Activated CD8-positive, alpha-beta memory T cell treated with anti-CD3 and anti-CD28 coated beads, Interleukin-2, amount 50 U/mL, for 24 hours (primary cell): ENCODE data around the gene IL20RA.
"Not testable (repeated sequence)": the region's sequence is repeated elsewhere in the genome, so short reads cannot be mapped to it uniquely, and the experiment has no call there.

ENCODE experiments used
- DNase-seq: peaks from one replicate; pipeline ENCODE4 v3.0.0-alpha.2; 2020; ENCODE audit errors: extremely low read depth

IL20RA gene

DNA sequence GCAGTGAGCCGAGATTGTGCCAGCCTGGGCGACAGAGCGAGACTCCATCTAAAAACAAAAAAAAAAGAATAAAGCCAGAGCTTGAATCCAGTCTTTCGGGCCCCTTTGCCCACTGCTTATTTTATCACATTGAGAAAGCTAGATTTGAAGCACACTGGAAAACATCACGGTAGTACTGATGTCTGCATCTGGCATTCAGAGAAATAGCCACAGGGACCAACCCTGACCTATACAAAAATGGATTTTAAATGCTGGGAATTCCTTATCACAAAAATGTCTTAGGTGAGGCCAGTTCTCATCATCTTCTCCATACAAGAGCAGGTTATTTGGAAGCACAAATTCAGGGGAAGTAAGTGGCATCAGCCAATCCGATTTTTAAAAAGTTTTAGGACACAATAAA lies 73.2 kb downstream of the IL20RA start:
- no peak for DNase-seq

DNA sequence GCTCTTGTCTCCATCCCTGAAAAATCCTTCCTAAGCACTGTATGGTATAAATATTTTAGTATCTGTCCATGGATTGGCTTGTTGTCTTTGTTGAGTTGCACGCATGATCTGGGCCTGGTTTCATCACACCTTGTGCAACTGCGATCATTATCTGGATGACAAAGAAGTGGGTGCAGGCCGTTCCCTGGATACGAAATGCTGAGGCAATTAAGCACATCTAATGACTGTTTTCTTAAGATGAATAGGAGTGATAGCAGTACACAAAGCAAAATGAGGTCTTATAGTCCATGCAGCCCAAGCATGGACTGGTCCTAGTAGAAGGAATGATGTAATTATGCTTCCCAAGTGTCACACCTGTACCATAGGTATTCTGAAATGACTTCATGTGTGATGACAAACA lies 74.8 kb downstream of the IL20RA start:
- no peak for DNase-seq

DNA sequence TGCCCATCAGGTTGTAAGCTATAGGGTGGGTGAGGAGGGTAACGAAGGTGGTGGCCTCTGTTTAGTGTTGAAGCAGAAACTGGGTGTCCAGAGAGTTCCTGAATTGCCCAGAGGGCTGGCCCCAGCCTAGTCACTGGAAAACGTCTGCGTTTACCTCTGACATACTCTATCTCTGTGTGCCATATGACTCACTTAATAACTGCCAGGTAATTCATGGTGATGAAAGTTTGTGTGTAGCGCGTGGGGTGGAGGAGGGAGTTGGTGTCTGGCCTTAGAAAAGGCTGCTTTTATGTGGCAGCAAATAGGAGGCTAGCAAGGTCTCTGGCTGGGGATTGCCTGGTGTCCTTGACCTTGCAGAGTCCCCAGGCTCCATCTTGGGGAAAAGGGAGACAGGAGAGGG lies 75.3 kb downstream of the IL20RA start:
- no peak for DNase-seq

DNA sequence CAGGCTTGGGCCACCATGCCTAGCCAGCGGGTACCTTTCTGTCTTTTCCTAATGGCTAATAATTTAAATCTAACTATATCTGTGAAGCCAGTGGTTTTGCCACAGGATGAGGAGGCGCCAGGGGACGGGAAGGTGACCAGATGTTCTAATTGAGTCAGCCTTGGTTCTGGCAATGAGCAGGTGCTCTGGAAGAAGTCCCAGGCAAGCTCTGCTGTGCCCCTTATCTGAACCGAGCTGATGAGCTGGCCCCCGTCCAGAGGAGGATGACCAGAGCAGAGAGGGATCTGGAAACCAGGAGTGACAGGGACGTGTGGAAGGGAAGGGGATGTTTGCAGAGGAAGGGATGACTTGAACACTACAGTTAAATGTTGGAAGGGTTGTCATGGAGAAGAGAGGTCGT lies 75.9 kb downstream of the IL20RA start:
- DNase-seq = no peak

DNA sequence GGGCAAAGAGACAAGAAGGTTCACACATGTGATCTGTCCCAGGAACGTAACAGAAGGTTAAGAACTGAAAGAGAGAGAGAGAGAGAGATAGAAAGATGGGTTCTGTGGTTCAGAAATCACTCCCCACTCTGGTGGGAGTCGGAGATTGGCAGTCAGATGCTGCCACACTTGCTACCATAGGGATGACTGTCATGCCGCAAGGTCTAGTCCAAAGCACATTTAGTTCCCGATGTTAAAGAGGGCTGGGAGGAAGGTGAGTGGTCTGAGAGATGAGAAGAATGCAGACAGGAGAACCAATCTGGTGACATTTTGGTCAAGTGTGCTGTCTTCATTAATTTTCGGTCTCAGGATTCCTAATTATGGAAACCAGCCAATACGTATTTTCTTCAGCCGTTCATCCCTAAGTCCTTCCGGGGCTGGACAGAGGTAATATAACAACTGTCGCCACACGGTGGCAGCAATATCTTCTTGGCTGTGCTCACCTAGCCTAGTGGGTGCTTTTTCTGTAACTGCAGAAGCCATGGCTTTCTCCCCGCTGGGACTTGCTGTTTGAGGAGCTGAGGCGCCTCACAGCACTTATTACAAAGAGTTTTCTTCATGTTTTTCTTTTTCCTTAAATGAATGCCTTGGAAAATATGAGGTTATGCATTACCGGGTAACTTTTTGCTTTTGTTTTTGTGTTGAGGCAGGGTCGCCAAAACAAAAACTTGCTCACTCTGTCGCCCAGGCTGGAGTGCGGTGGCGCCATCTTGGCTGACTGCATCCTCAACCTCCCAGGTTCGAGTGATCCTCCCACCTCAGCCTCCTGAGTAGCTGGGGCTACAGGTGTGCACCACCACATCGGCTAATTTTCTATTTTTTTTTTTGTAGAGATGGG lies 76.7 kb downstream of the IL20RA start:
- peak; percentile 24 for DNase-seq

DNA sequence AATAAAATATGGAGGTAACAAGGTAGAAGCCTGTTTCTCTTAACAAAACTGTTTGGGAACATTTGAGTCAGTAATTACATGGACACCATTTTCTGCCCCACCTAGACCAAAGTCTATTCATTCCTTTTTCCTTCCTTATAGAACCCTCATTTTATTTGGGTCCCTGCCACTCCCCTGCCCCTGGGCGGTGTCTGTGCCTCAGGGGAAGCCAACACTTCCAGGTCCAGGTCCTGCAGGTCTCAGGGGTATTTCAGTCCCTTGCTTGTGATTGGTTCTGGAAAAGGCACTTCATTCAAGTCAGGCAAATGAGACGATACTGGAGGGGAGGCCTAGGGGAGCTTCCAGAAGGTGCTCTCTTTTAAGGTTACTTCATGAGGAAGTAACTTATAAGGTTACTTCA lies 80.4 kb downstream of the IL20RA start:
- no peak for DNase-seq

DNA sequence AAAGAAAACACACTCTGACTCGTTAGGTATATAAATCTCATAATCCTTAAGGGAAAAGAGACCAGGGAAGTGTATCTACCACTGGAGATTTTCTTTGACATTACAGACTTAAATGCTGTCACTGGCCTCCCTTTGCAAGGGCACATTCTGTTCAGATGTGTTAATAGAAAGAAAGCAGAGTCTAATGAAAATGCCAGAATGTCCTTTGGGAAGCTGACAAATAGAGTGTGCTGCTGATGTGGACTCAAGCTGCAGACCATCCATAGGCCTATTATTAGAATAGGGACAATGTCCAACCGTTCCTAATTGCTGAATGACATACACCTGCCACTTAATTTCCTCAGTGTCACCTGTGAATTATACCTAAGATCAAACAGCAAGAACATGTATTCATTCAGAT lies 81.5 kb downstream of the IL20RA start:
- no peak for DNase-seq

DNA sequence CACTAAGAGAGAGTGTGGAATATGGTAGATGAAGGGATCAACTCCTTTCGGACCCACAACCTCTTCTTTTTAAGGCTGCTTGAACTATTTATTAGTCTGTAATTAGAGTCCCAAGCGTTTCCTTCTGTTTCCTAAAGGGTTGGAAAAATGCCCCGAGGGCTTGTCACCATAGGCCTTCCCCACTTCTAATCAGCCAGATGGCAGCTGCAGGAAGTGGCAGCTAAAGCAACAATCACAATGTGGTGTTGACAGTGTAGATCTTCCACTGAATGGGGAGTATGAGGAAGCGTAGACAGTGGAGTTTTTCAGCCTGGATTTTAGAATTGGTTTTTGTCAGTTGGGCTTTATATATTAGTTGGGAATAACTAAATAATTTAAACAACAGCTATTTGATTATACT lies 82.1 kb downstream of the IL20RA start:
- no peak for DNase-seq

DNA sequence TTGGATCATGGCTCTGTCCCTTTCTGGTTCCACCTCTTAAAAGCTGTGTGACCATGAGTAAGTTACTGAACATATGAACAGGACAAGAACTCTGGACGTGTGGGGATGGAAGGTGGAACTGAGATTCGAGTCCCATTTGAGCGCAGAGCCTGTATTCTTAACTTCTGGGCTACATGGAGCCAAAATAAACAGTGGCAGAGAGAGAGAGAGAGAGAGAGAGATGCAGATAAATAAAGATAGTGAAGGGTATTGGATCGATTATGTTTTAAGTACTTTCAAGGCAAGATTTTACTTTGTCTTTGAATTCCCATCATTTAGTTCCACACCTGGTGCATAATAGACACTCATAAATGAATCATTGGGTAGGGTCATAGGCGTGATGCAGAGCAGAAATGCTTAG lies 82.9 kb downstream of the IL20RA start:
- DNase-seq = no peak

DNA sequence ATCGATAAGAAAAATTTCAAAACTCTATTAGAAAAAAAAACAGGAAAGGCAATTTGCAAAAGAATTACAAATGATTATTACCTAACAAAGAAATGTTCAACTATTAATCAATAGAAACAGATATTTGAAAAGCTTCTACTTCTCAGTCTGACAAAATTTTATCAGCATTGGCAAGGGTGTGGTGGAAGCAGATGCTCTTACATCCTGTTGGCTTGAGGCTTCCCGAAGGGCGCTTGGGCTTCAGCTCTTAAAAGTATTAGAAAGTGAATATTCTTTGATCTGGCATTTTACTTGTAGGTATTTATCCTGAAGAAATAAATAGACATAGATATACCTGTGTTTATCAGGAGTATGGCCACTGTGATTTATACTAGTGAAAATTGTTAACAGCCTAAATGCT lies 84.0 kb downstream of the IL20RA start:
- DNase-seq = no peak

DNA sequence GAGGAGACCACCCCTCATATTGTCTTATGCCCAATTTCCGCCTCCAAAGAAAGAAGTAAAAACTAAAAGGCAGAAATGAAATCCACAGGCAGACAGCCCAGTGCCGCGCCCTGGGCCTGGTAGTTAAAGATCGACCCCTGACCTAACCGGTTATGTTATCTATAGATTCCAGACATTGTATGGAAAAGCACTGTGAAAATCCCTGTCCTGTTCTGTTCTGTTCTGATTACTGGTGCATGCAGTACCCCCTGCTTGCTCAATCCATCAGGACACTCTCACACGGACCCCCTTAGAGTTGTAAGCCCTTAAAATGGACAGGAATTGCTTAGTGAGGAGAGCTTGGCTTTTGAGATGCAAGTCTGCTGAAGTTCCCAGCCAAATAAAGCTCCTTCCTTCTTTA lies 84.8 kb downstream of the IL20RA start:
- DNase-seq = not testable (repeated sequence)

DNA sequence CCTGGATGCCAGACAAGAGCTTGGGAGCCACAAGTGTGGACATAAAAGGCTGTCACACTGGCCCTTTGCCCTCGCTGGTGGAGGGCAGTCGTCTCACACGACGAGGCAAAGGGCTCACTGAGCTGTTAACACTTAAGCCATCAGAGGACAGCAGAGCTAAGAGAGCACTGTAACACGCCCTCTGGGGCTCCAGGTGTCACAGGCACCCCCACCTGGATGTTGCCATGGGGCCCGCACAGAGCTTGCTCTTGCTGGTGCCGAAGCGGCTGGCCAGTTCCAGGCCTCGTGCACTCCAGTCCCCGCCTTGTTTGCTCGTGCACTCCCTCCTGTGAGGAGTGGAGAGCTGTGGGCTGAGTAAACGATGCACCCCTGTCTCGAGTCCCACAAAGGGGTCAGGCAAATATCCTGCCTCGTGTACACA lies 85.3 kb downstream of the IL20RA start:
- DNase-seq = no peak

DNA sequence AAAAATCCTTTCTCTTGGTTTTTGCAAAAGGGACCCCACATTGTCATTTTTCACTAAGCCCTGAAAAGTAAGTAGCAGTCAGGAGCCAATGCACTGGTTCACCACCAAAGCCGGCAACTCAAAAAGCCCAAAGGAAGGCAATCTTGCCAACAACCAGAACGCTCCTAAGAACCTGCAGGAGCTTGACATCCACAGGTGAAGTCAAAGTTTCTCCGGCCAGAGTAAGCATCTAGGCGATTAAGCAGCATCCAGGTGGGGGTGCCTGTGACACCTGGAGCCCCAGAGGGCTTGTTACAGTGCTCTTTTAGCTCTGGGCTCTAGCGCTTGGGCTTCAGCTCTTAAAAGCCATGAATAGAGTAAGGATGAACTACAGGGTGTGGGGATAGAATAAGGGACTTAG lies 86.6 kb downstream of the IL20RA start:
- DNase-seq = no peak

DNA sequence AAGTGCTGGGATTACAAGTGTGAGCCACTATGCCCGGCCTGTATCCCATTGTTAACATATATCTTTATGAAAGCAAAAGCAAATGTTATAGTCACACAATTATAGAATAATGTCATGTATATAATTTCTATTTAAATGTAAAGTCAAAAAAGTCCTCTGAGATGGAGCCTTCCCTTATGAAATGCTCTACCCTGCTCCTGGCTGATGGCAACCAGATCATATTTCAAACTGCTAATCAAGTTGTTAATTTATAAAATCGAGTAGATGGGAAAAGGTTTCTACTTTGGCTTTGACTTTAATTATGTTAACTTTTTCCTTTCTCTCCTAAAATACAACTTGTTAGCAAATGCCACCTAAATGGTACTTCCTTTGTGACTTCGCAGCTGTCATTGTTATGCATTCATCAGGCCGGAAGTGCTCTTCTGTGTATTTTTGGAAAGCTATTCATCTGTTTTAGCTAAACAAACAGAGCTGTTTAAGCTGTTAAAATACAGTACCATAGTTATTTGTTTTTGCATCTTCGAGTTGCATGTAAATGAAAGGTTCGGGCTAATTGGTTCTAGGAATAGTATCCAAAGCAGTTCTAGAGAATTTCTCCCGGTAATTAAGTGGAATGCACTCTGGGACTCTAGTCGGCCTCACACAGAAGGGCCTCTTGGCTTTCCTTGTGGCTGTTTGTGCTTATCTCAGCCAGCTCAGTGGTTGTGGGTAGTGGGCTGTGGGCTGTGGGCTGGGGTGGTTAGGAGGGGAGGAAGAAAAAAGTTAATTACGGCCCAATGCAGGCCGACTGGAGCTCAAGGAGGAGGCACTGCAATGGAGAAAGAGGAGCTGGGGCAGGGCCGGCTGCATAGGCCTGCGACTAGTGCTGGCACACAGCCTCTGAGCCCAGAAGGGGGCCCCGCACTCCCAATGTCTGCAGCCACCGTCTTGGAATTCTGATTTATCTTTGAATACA lies 87.9 kb downstream of the IL20RA start:
- no peak for DNase-seq

DNA sequence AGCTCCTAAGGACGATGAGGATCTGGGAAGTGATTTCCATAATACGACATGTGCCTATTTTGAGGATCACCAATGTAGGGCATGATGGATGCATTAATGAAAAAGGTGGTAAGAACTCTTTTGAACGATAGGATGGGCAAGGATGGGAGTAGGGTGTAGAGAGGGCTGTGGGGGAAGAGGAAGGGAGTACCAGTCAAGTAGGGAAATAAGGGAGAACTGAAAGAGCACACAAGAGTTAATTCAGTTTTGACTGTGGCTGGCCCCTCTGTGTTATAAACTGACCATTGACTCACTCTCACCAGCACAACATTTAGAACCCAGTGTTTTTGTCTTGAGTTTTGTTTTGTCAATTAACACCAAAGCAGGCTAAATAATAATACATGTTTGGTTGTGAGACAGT lies 89.6 kb downstream of the IL20RA start:
- DNase-seq = no peak

DNA sequence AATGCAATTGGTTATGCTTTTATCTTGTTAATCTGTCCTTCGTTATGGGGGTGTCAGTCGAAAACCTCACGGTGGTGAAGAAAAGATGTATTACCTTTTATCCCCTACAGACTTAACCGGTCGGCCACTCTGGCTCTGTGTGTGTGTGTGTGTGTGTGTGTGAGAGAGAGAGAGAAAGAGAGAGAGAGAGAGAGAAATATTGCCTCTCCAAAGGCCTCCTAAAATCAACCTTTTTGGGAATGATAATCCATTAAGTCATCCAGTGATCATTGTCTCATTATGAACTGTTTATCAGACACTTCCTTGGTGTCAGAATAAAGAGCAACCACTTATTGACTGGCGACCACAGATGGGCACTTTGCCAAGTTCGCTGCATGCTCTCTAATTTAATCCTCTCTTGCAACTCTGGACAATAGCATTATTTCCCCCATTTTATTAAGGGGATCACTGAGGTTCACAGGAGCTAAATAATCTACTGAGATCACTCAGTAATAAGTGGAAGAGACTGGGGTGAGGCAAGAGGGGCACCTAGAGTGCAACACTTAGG lies 92.0 kb downstream of the IL20RA start:
- DNase-seq = no peak

DNA sequence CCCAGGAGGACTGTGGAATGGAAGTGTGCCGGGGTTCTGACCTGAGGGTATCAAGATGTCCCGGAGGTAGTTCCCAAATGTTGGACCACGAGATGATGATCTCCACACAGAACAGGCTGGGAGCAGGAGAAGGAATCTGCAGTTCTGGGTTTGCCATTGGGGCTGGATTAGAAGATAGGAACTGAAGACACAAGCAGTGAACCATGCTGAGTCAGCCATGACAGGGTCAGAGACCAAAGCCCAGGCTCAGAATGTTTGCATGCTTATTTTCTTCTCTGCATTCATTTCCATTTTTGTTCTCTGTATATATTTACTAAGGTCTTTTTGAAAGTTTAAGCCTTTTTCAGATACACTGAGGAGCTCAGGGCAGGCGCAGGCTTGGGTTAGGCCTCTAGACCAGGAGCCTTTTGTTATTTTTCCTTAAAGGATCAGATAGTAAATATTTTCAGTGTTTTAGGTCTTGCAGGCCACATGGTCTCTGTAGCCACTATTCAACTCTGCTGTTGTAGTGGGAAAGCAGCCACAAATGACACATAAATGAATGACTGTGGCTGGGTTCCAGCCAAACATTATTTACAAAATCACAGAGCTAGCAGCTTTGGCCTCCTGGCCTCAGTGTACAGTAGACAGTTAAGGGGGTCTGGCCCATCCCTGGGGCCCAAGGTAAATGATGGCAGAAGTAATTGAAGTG lies 94.2 kb downstream of the IL20RA start:
- no peak for DNase-seq
